Stimulated activated CD4-positive, alpha-beta T cell treated with anti-CD3 and anti-CD28 coated beads, TNF-alpha, amount 100 ng/mL, for 48 hours (primary cell): Measurements from ENCODE around the gene KRTAP12-3.
"Not testable (repeated sequence)": the region's sequence is repeated elsewhere in the genome, so short reads cannot be mapped to it uniquely, and the experiment has no call there.

ENCODE experiments used
- DNase-seq, 3 donors: peaks; one replicate each; pipeline ENCODE4 v3.0.0-alpha.2; 2020; ENCODE audit warnings: low read depth in 3 of 3

The KRTAP12-3 gene

GRCh38 chr21:44650973-44651675 lies 6.6 kb upstream of the KRTAP12-3 start:
- DNase-seq: no peak

- DNase-seq: no peak
Observed at GRCh38 chr21:44653123-44653522, 4.6 kb upstream of the KRTAP12-3 start.

- DNase-seq: no peak
Observed at GRCh38 chr21:44653656-44654575, 3.8 kb upstream of the KRTAP12-3 start.

GRCh38 chr21:44654576-44655175 lies 3.1 kb upstream of the KRTAP12-3 start, which contains the start of gene KRTAP12-4:
Gene KRTAP12-4, minus strand, starts transcription at chr21:44654659. Its CDS starts 45 bp downstream, at chr21:44654614.
- no peak for DNase-seq

DNA sequence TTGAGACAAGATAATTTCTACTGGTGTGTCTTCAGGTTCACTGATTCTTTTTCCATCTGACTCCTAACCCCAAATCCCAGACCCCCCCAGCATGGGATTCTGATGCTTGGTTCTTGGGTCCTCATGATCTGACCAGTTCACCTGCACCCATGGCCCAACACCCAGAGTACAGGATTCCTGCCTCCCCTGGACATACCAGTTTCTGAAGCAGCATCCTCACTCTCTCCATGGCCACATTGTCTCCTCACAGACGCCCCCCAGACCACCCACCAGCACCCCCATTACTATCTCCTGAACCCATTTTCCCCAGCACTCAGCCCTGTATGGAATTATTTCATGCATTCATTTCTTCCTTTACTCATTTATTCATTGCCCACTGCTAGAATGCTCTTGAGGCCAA lies 864 bp upstream of the KRTAP12-3 start:
- DNase-seq: no peak

GRCh38 chr21:44658541-44658910 lies 794 bp downstream of the KRTAP12-3 start:
- no peak for DNase-seq

GRCh38 chr21:44658913-44659595 lies 1.3 kb downstream of the KRTAP12-3 start:
- DNase-seq: no peak

DNA sequence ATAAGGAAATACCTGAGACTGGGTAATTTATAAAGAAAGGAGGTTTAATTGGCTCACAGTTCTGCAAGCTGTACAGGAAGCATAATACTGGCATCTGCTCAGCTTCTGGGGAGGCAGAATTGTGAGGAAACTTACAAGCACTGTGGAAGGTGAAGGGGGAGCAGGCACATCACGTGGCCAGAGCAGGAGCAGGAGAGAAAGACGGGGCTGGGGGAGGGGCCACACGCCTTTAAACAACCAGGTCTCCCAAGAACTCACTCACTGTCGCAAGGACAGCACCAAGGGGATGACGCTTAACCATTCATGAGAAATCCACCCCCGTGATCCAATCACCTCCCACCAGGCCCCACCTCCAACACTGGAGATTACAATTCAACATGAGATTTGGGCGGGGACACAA lies 3.8 kb downstream of the KRTAP12-3 start:
- not testable (repeated sequence) for DNase-seq

DNA sequence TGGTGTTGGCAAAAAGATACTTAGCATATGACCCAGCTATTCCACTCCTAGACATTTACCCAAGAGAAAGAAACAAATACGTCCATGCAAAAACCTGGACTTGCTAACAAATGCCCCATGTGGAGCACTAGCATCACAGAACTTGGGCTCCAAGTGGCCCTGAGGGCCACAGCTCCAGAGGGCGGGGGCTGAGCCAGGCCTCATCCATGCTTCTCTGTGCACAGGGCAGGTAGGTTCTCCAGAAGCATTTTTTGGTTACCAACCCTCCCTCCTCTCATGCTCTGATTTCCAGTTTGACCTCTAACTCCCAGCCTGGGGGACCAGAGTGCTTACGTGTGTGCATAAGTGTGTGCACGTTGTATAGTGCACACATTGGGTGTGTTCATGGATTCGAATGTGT lies 7.0 kb downstream of the KRTAP12-3 start:
- no peak for DNase-seq

- no peak for DNase-seq
Observed at GRCh38 chr21:44666401-44667320, 8.9 kb downstream of the KRTAP12-3 start, which contains the start of gene KRTAP12-2. Gene KRTAP12-2, minus strand, starts transcription at chr21:44666927. Its CDS starts 41 bp downstream, at chr21:44666886.

DNA sequence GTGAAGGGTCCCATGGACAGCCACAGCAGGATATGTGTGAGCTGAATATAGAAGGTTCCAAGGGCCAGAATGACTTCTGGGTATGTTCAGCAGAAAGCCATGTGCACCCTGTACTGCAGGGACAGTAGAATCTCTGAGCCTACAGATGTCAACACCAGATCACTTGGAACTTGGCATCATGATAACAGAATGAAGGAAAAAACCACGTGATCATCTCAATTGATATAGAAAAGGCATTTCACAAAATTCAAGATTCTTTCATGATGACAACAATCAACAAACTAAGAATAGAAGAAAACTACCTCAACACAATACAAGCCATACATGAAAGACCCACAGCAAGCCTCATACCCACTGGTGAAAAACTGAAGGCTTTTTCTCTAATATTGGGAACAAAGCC lies 9.9 kb downstream of the KRTAP12-3 start:
- DNase-seq: no peak

DNA sequence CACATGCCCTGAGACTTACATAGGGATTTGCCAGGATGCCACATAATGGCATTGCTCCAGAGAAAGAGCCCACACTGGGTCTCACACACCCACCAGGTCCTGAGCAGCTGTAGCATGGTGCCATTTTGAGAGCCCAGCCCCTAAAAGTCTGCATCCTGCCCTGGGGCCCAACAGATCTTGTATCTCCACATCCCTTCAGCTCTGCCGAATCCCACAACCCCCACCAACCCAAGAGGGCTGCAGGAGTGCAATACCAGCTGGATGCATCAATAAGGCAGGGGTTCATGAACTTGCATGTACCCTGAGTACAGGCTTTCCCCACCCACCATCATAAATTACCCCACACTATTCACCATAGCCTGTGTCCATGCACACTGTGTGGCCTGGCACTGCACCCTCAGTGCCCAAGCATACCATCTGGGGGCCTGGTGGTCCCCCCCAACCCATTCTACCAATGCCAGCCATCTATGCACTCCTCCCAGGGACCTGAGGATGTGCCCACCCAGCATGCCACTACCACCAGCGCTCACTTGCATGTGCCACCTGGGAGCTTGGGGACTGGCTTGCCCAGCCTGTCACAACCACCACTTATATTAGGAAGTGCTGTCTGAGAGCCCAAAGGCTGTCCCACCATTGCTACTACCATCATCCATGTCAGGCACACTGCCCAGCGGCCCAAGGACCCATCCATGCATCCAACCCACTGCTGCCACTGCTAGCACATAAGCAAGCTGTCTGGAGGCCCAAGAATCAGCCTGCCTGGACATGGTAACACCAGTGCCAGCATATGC lies 13.1 kb downstream of the KRTAP12-3 start:
- no peak for DNase-seq

DNA sequence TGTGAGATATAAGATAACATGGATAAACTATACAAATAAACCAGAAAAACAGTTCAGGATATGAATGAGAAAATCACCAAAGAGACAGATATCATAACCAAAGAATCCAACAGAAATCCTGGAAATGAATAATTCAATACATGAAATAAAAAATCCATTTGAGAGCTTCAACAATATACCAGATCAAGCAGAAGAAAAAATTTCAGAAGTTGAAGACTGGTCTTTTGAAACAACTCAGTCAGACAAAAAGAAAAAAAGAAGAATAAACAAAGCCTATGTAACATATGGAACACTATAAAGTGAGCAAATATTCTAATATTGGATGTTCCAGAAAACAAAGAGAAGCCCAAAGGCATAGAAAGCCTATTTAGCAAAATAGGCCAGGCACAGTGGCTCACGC lies 14.2 kb downstream of the KRTAP12-3 start:
- no peak for DNase-seq

- DNase-seq: no peak
Observed at GRCh38 chr21:44677881-44678280, 20.1 kb downstream of the KRTAP12-3 start.

DNA sequence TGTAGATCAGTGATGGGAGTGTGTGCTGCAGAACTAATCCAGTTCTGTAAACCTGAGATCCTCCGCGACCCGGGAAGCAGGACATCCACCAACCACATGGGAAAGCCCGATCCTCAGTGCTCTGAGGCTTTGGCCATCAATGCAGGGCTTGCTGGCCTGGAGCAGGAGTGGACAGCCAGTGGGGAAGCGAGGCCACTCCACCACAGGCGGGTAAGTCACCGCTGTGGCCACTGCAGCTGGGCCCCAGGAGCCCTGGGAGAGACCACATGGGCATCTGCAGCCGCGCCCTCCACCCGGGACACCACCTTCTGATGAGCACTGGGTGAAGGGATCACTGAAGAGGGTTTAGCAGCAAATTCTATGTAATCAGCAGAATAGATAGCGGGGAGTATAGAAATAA lies 23.4 kb downstream of the KRTAP12-3 start:
- DNase-seq: no peak

DNA sequence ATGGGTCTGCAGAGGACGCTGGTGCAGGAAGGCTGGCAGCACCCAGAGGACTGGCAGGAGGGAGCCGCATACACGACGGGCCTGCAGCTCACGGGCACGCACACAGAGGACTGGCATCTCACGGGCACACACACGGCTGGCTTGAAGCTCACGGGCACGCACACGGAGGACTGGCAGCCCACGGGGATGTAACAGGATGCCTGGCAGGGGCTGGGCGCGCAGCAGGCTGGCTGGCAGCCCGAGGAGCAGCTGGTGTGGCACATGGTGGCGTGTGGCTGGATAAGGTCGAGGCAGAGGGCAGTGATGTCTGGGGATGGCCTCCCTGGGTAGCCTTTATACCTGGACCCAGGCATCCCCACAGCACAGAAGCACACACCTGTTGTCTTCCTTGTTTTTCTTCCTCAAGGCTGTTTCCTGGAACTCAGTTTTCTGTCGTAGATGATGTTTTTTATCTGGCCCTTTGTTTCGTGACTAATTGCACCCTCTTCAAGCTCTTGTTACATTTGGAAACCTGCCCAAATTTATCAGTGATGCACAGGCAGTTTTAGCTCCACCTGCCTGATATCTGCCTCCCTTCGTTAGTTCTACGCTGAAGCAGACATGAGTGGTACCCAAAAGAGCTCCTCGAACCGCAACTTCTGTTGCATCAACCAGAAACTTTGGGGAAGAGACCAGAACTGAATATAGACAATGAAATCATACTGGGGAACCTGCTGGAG lies 24.3 kb downstream of the KRTAP12-3 start, which contains the start of gene KRTAP12-1:
Gene KRTAP12-1 (minus strand): TSS at position 303 of the 719 bp plus-strand sequence. CDS start 40 bp downstream, at position 263.
- no peak for DNase-seq

DNA sequence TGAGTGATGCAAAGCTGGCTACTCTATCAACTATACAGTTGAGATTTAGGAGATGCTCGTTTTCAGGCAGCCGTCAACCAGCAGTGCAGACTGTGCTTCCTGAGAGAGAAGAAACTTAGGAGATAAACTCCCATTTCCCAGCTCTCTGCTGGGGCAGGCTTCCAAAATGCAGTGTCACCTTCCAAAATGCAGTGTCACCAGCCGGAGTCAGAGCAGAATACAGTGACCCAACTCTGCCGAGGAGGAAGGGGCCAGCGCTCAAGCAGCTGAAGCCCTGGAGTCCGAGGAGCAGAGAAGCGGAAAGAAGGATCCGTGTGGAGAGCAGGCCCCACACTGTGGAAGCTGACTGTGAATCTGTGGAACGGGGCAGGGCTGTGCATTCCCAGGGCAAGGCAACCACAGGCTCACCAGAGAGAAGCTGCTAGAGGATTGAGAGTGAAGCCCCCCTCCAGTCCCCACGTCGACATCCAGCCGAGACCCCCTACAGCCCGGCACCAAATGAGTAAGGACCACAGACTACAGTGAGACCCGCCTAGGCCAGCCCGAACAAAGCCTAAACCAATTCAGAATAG lies 24.9 kb downstream of the KRTAP12-3 start:
- no peak for DNase-seq

DNA sequence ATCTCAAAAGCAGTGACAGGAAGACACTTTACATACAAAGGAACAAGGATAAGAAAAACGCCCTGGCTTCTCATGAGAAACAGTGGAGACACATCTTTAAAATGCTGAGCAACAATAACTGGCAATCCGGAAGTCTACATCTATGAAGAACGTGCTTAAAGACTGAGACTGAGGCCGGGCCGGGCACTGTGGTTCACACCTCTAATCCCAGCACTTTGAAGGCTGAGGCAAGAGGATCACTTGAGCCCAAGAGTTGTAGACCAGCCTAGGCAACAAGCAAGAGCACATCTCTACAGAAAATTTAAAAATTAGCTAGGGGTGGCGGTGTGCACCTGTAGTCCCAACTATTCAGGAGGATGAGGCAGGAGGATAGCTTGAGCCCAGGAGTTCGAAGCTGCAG lies 26.3 kb downstream of the KRTAP12-3 start:
- DNase-seq: no peak

GRCh38 chr21:44684483-44684882 lies 26.8 kb downstream of the KRTAP12-3 start:
- DNase-seq: no peak
